Sigmoid colon (tissue), 4 donors: ENCODE measurements around the gene GOLGA8N.

ENCODE experiments used
- CTCF ChIP-seq, 4 experiments: fragments of 450-650 bp in 3 of 4; fragments of 200-600 bp in 1 of 4; IDR thresholded peaks; one replicate each; pipeline ENCODE4 v1.5.1; 2016 to 2019; ENCODE audit warnings: antibody characterized with exemption in 4 of 4, mild to moderate bottlenecking in 3 of 4, moderate library complexity in 2 of 4
- EP300 ChIP-seq, 4 donors: sonication (generic); formaldehyde crosslinking; IDR thresholded peaks; one replicate each; pipeline ENCODE4 v1.6.1; 2017; ENCODE audit warnings: antibody characterized with exemption in 4 of 4
- POLR2A ChIP-seq, 2 donors: fragments of 450-650 bp; IDR thresholded peaks; one replicate each; pipeline ENCODE4 v1.6.1; 2016; ENCODE audit warnings: antibody characterized with exemption in 2 of 2, mild to moderate bottlenecking in 2 of 2, moderate library complexity in 2 of 2
- POLR2AphosphoS5 ChIP-seq, 4 donors: sonication (generic); formaldehyde crosslinking; IDR thresholded peaks; one replicate each; pipeline ENCODE4 v1.6.1; 2017; ENCODE audit warnings: antibody characterized with exemption in 4 of 4

GRCh38 chr15:32642667-32643435, 49.6 kb downstream of the GOLGA8N start:
- TF ChIP-seq EP300 (IDR thresholded peaks at IDR 0.05), result no peak
- no peak for TF ChIP-seq CTCF (IDR thresholded peaks at IDR 0.05)
- no peak for TF ChIP-seq POLR2A (IDR thresholded peaks at IDR 0.05)
- TF ChIP-seq POLR2AphosphoS5 (IDR thresholded peaks at IDR 0.05), result no peak
